Measurements from ENCODE around the gene ZSCAN21.

GRCh38 chr7:100074841-100075240, 25.3 kb downstream of the ZSCAN21 start:
- TF ChIP-seq CTCF (conservative IDR thresholded peaks at IDR 0.05; ENCODE audit: low read length) (no peak), EZH2phosphoT487 (IDR thresholded peaks at IDR 0.05; ENCODE audit: borderline replicate concordance, low read depth, low read length) (no peak)
